GM23248 (cell line): Measurements from ENCODE around the gene SLC28A3. TPM values are rescaled to one million over a fixed set of nuclear protein-coding genes. Genes with fewer than 3 reads are reported as not detected.

ENCODE experiments used
- DNase-seq: peaks from one replicate; pipeline ENCODE4 v3.0.0-alpha.2; 2015
- H2AFZ ChIP-seq: fragments of 200-600 bp; sonication (generic); 2 replicates; pipeline ENCODE4 v1.6.1; 2016; ENCODE audit warnings: antibody characterized with exemption
- H3F3A ChIP-seq: fragments of 200-600 bp; sonication (generic); 2 replicates; pipeline ENCODE4 v1.6.1; 2016; ENCODE audit warnings: mild to moderate bottlenecking, antibody characterized with exemption, mixed run types; ENCODE audit not compliant: insufficient read depth
- H3K27ac ChIP-seq: fragments of 200-600 bp; sonication (generic); 2 replicates; pipeline ENCODE4 v1.5.1; 2016; ENCODE audit warnings: mild to moderate bottlenecking
- H3K27me3 ChIP-seq: fragments of 200-600 bp; sonication (generic); replicated peaks from 2 replicates; pipeline ENCODE4 v1.6.1; 2016; ENCODE audit warnings: mild to moderate bottlenecking; ENCODE audit not compliant: insufficient read depth
- H3K36me3 ChIP-seq: fragments of 200-600 bp; sonication (generic); 2 replicates; pipeline ENCODE4 v1.6.1; 2016; ENCODE audit warnings: low read depth, mild to moderate bottlenecking
- H3K4me1 ChIP-seq: fragments of 200-600 bp; sonication (generic); 2 replicates; pipeline ENCODE4 v1.6.1; 2016; ENCODE audit warnings: mild to moderate bottlenecking; ENCODE audit not compliant: insufficient read depth
- H3K4me2 ChIP-seq: fragments of 200-600 bp; sonication (generic); one replicate; pipeline ENCODE4 v1.6.1; 2016; ENCODE audit warnings: mild to moderate bottlenecking; ENCODE audit not compliant: unreplicated experiment
- H3K4me3 ChIP-seq: fragments of 200-600 bp; sonication (generic); 2 replicates; pipeline ENCODE4 v1.5.1; 2016; ENCODE audit warnings: mild to moderate bottlenecking
- H3K79me2 ChIP-seq: fragments of 200-600 bp; sonication (generic); 2 replicates; pipeline ENCODE4 v1.6.1; 2016; ENCODE audit warnings: mild to moderate bottlenecking; ENCODE audit not compliant: insufficient read depth
- H3K9ac ChIP-seq: fragments of 200-600 bp; sonication (generic); 2 replicates; pipeline ENCODE4 v1.6.1; 2016; ENCODE audit warnings: mild to moderate bottlenecking
- H3K9me2 ChIP-seq: fragments of 200-600 bp; sonication (generic); 2 replicates; pipeline ENCODE4 v1.6.1; 2016; ENCODE audit warnings: mixed run types, mild to moderate bottlenecking, moderate library complexity; ENCODE audit not compliant: insufficient read depth
- H3K9me3 ChIP-seq: fragments of 200-600 bp; sonication (generic); one replicate; pipeline ENCODE4 v1.6.1; 2017; ENCODE audit warnings: low read depth
- H4K20me1 ChIP-seq: fragments of 200-600 bp; sonication (generic); 2 replicates; pipeline ENCODE4 v1.6.0; 2016; ENCODE audit not compliant: insufficient read depth
- EZH2 ChIP-seq: fragments of 200-600 bp; sonication (generic); IDR thresholded peaks from 2 replicates; pipeline ENCODE4 v1.6.1; 2018; ENCODE audit warnings: antibody characterized with exemption, mild to moderate bottlenecking; ENCODE audit not compliant: insufficient read depth, poor library complexity, severe bottlenecking
- EZH2phosphoT487 ChIP-seq: fragments of 200-600 bp; sonication (generic); IDR thresholded peaks from 2 replicates; pipeline ENCODE4 v1.6.1; 2018; ENCODE audit warnings: antibody characterized with exemption, moderate library complexity, mild to moderate bottlenecking, low read depth; ENCODE audit not compliant: insufficient read depth
- WGBS, 2 experiments: methylation state at CpG; one replicate each; pipeline ENCODE4 v1.1.6; 2015 to 2017; ENCODE audit warnings: low lambda C conversion rate in 2 of 2, low coverage in 1 of 2; ENCODE audit errors: missing lambda C conversion rate in 2 of 2; 5-methylcytosine and 5-hydroxymethylcytosine counted together
- in situ Hi-C: fragments of 300-500 bp; cut with MboI; formaldehyde crosslinking; loops from 2 replicates; pipeline ENCODE4 v1.15.0; 2020
- polyA plus RNA-seq: library from polyadenylated mRNA; unstranded; fragments of >200 nt; fragmentation: Nextera tagmentation; extraction: Ambion mirVana; gene quantifications from 2 replicates; pipeline ENCODE4 v1.2.1, GENCODE V29; 2016
- total RNA-seq: library from RNA; depleted of rRNA; stranded (reverse); fragments of >200 nt; shearing (Covaris generic); gene quantifications from 2 replicates; pipeline ENCODE4 v1.2.3, GENCODE V29; 2014

Gene SLC28A3
- total and polyA plus RNA-seq, 2 experiments from 2014 or later = 0.11 to 0.32 TPM

DNA sequence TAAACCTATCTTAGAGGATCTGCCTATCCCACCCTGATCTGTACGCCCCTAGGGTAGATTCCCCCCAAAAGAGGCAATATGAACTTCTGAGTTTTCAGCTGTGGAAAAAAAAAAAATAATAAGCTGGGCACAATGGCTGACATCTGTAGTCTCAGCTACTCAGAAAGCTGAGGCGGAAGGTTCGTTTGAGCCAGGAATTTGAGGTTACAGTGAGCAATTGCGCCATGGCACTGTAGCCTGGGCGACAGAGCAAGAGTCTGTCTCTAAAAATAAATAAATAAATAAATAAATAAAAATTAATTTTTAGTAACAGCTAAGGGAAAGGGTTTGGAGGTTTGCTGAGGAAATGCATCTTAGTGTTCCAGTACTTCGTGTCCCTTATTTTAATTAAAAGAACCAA, 21.1 kb upstream of the SLC28A3 start:
- Histone ChIP-seq H3K79me2 (no peaks in the 10 kb centered on the region), H3K27me3 (no peaks in the 10 kb centered on the region), H3K9ac (no peak overlapping the region), H3F3A (no peaks in the 10 kb centered on the region), H3K4me1 (no peaks in the 10 kb centered on the region), H3K9me3 (no peaks in the 10 kb centered on the region), H4K20me1 (no peaks in the 10 kb centered on the region), H3K4me2 (no peak overlapping the region), H3K4me3 (no peak overlapping the region), H3K9me2 (no peaks in the 10 kb centered on the region), H2AFZ (no peak overlapping the region), H3K36me3 (no peaks in the 10 kb centered on the region), H3K27ac (no peak overlapping the region)
- no peak for TF ChIP-seq EZH2phosphoT487
- no peak for TF ChIP-seq EZH2
- 62% methylated on average over 6 of the region's 6 CpGs for WGBS, 2 experiments
- in situ Hi-C loops = no loop called here
- no peak for DNase-seq

DNA sequence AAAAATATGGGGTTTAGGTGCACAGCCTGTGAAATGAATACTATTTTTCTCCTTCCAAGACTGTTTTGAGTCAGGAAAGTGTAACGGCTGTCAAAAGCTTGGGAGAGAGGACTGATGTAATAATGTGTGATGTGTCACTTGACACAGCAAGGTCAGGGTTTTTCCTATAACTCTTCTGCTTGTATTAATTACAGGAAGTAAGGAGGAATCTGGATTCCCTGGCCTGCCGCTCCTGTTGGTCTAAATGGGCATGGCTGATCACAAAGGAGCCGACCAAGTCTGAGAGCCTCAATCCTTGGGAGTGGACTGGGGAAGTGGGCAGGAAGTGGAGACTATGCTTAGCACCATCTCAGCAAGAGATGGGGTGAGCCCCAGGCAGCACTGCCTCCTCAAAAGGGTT, 16.7 kb upstream of the SLC28A3 start:
- in situ Hi-C loops = no loop called here
- H2AFZ ChIP-seq = no peak overlapping the region

DNA sequence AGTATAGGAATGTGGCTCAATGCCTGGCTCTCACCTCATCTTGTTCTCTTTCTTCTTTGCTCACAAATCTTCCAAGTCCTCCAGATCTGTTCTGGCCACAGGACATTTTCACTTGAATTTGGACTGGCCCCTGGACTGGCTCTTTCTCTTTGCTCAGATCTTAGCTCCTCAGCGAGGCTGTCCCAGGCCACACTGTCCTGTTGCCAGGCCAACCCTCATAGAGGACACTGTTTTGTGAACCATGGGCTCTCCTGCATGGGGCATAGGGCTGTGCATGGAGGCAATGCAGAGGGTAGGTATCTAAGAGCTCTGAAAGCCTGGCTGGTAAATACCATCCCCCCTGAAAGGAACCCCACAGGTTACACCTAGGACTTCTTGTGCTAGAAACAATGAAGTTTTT, 13.5 kb upstream of the SLC28A3 start:
- H3K9me2 ChIP-seq = no peaks in the 10 kb centered on the region
- H3K9me3 ChIP-seq = no peaks in the 10 kb centered on the region
- in situ Hi-C loops = no loop called here
- TF ChIP-seq EZH2phosphoT487 (no peak), EZH2 (no peak)
- H3K27ac ChIP-seq = no peak overlapping the region
- H3F3A ChIP-seq = no peaks in the 10 kb centered on the region
- H2AFZ ChIP-seq = no peak overlapping the region
- H3K79me2 ChIP-seq = no peaks in the 10 kb centered on the region
- no peak for DNase-seq
- no peaks in the 10 kb centered on the region for H3K4me1 ChIP-seq
- H3K36me3 ChIP-seq = no peaks in the 10 kb centered on the region
- H3K27me3 ChIP-seq = no peaks in the 10 kb centered on the region
- no peaks in the 10 kb centered on the region for H4K20me1 ChIP-seq
- 67 to 88% methylated on average over 1 of the region's 1 CpG for WGBS, 2 experiments
- H3K9ac ChIP-seq = no peak overlapping the region
- H3K4me3 ChIP-seq = no peak overlapping the region
- no peak overlapping the region for H3K4me2 ChIP-seq

More for the DNA sequence above, 16.7 kb upstream of the SLC28A3 start:
- Histone ChIP-seq H3F3A (no peaks in the 10 kb centered on the region), H3K9me2 (no peaks in the 10 kb centered on the region), H4K20me1 (no peaks in the 10 kb centered on the region), H3K27ac (no peak overlapping the region), H3K9ac (no peak overlapping the region), H3K79me2 (no peaks in the 10 kb centered on the region), H3K27me3 (no peaks in the 10 kb centered on the region), H3K9me3 (no peaks in the 10 kb centered on the region), H3K4me1 (no peaks in the 10 kb centered on the region), H3K4me3 (no peak overlapping the region), H3K4me2 (no peak overlapping the region), H3K36me3 (no peaks in the 10 kb centered on the region)
- WGBS, 2 experiments = 50 to 67% methylated on average over 3 of the region's 3 CpGs
- no peak for TF ChIP-seq EZH2
- TF ChIP-seq EZH2phosphoT487 = no peak
- DNase-seq = peak; percentile 19

- peaks cover 9% of the 10 kb centered on the region; the same call in 1 of the 2 replicates for H3K27me3 ChIP-seq
Measured at GRCh38 chr9:84349671-84350070, 9.1 kb upstream of the SLC28A3 start.

GRCh38 chr9:84343111-84343521, 2.6 kb upstream of the SLC28A3 start:
- H3K4me3 ChIP-seq = no peak overlapping the region
- H3K9ac ChIP-seq = no peak overlapping the region
- no peaks in the 10 kb centered on the region for H3K4me1 ChIP-seq
- H3K36me3 ChIP-seq = no peaks in the 10 kb centered on the region
- 82 to 92% methylated on average over 6 of the region's 6 CpGs for WGBS, 2 experiments
- H2AFZ ChIP-seq = no peak overlapping the region
- in situ Hi-C loops = no loop called here
- H3K27ac ChIP-seq = no peak overlapping the region
- no peaks in the 10 kb centered on the region for H4K20me1 ChIP-seq
- DNase-seq = peak; percentile 17
- H3K4me2 ChIP-seq = no peak overlapping the region
- no peaks in the 10 kb centered on the region for H3K9me2 ChIP-seq
- H3F3A ChIP-seq = no peaks in the 10 kb centered on the region
- no peaks in the 10 kb centered on the region for H3K79me2 ChIP-seq
- peaks cover 9% of the 10 kb centered on the region; the same call in 1 of the 2 replicates for H3K27me3 ChIP-seq
- no peak for TF ChIP-seq EZH2phosphoT487
- no peak for TF ChIP-seq EZH2
- no peaks in the 10 kb centered on the region for H3K9me3 ChIP-seq

More at GRCh38 chr9:84349671-84350070, 9.1 kb upstream of the SLC28A3 start:
- Histone ChIP-seq H3K9me3 (no peaks in the 10 kb centered on the region), H4K20me1 (no peaks in the 10 kb centered on the region), H3K79me2 (no peaks in the 10 kb centered on the region), H2AFZ (no peak overlapping the region), H3K4me1 (no peaks in the 10 kb centered on the region), H3K4me2 (no peak overlapping the region), H3K9me2 (no peaks in the 10 kb centered on the region), H3K9ac (no peak overlapping the region), H3K27ac (no peak overlapping the region), H3F3A (no peaks in the 10 kb centered on the region), H3K36me3 (no peaks in the 10 kb centered on the region), H3K4me3 (no peak overlapping the region)
- 39 to 56% methylated on average over 1 of the region's 1 CpG for WGBS, 2 experiments
- DNase-seq = no peak
- TF ChIP-seq EZH2phosphoT487 (no peak), EZH2 (no peak)
- in situ Hi-C loops = no loop called here
